Urinary bladder (tissue), 4 donors: ENCODE measurements around the gene GPHB5. TPM values are rescaled to one million over a fixed set of nuclear protein-coding genes. Genes with fewer than 3 reads are reported as not detected.

ENCODE experiments used
- DNase-seq: peaks from one replicate; pipeline ENCODE4 v3.0.0-alpha.2; 2015; ENCODE audit errors: extremely low spot score
- H3K27ac ChIP-seq: one replicate; pipeline ENCODE4 v1.5.1; 2013; ENCODE audit warnings: low read depth, mild to moderate bottlenecking, moderate library complexity
- H3K36me3 ChIP-seq: one replicate; pipeline ENCODE4 v1.6.1; 2013; ENCODE audit warnings: mild to moderate bottlenecking, moderate library complexity; ENCODE audit not compliant: insufficient read depth
- H3K4me1 ChIP-seq: one replicate; pipeline ENCODE4 v1.6.1; 2013; ENCODE audit warnings: mild to moderate bottlenecking, moderate library complexity; ENCODE audit not compliant: insufficient read depth
- H3K4me3 ChIP-seq: one replicate; pipeline ENCODE4 v1.5.1; 2013; ENCODE audit warnings: low read depth, low read length
- WGBS: extraction: QIAGEN DNeasy Blood & Tissue Kit; methylation state at CpG from one replicate; pipeline ENCODE4 v1.1.7; 2013; 5-methylcytosine and 5-hydroxymethylcytosine counted together
- polyA plus RNA-seq: library from polyadenylated mRNA; stranded (reverse); fragments of 200-250 nt; gene quantifications from one replicate; pipeline ENCODE4 v1.2.3, GENCODE V29; 2013
- total RNA-seq: library from RNA; depleted of rRNA; stranded (reverse); fragments of >200 nt; gene quantifications from one replicate; pipeline ENCODE4 v1.2.3, GENCODE V29; 2014
- donor health status: healthy with polysubstance abuse.
- donor health status: healthy.

Gene GPHB5, protein sequence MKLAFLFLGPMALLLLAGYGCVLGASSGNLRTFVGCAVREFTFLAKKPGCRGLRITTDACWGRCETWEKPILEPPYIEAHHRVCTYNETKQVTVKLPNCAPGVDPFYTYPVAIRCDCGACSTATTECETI
- total RNA-seq (not detected), polyA plus RNA-seq (not detected)

DNA sequence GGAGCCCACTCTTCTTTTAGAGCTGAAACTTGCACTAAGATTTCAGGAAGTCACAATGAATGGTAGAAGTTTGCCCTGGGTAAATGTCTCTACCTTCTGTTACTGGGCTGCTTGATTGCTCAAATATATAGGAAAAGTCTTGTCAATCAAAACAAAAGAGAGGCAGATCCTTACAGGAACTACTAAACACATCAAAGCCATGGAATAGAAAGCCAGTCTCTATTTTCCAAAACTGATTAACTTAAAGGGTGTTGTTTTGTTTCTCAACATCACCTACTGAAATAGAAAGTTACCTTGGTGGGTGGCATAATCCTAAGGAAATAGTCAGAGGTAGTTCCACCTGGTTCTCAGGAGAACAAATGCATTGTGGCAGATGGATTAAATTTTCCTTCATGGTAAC lies at the start of gene GPHB5:
Gene GPHB5 (minus strand): TSS at position 101 of the 400 bp plus-strand sequence. CDS start 1,086 bp downstream, outside the sequence.
- DNase-seq, result no peak
- Histone ChIP-seq H3K4me3 (no peak within 1 kb of the TSS), H3K4me1 (no peaks in the 10 kb centered on the region), H3K36me3 (no peaks in the 10 kb centered on the region), H3K27ac (no peak within 1 kb of the TSS)

DNA sequence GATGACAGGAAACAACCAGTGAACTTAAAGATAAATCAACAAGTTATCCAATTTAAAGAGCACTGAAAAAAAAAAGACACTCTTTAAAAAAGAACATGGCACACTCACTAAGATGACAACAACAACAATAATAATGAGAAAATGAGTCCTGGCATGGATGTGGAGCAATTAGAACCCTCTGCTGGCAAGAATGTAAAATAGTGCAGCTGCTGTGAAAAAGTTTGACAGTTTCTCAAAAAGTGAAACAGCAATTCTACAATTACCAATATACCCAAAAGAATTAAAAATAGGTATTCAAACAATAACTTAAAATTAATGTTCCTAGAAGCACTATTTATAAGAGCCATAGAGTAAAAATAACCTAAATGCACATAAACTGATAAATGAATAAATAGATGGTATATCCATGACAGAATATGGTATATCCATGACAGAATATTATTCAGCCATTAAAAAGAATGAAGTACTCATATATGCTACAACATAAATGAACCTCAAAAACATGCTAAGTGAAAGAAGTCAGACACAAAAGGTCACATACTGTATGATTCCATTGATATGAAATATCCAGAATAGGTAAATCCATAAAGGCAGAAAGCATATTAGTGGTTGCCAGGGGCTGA lies 49.1 kb upstream of the GPHB5 start:
- Histone ChIP-seq H3K27ac (no peak overlapping the region), H3K4me3 (no peak overlapping the region), H3K4me1 (no peaks in the 10 kb centered on the region), H3K36me3 (no peaks in the 10 kb centered on the region)
- DNase-seq, result no peak

DNA sequence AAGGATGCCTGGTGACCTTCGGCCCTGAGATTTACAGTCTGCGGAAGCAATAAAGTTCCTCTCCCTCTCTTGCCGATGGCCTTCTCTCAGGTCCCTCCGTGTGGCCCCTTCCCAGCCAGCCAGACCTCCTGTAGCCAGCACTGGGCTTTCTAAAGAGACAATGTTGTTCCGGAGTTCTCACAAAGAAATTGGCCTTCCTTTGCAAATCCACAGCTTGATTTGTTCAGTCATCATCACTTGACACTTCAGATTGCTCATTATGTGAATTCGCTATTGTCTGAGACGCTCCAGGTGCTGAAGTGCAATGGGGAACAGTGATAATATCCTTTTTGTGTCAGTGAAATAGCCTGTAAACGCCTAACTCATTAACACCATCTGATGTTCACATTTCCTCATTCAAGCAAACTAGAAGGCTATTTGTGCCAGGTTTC lies 43.7 kb upstream of the GPHB5 start:
- no peak for DNase-seq
- WGBS, result 24% methylated on average over 8 of the region's 8 CpGs
- Histone ChIP-seq H3K4me3 (no peak overlapping the region), H3K36me3 (no peaks in the 10 kb centered on the region), H3K27ac (no peak overlapping the region), H3K4me1 (no peaks in the 10 kb centered on the region)

DNA sequence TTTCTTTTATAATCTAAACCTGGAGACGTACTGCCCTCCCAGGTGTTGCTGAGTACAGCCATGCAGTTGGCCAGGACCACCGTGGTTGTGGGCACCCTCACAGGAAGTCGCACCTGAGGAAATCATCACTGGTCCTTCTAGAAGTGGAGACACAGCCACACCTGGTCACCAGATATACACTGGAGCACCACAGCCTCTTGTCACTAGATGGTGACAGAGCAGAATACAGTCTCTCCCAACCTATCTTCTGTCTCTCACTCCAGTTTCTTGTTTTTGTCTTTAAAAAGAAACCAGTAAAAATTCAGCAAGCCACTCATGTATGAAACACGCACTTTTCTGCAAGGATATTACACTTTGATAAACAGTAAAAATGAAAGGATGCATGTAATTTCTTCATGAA lies 43.1 kb upstream of the GPHB5 start:
- Histone ChIP-seq H3K4me1 (no peaks in the 10 kb centered on the region), H3K4me3 (no peak overlapping the region), H3K36me3 (no peaks in the 10 kb centered on the region), H3K27ac (no peak overlapping the region)
- DNase-seq, result no peak
- WGBS, result 58% methylated on average over 4 of the region's 4 CpGs

DNA sequence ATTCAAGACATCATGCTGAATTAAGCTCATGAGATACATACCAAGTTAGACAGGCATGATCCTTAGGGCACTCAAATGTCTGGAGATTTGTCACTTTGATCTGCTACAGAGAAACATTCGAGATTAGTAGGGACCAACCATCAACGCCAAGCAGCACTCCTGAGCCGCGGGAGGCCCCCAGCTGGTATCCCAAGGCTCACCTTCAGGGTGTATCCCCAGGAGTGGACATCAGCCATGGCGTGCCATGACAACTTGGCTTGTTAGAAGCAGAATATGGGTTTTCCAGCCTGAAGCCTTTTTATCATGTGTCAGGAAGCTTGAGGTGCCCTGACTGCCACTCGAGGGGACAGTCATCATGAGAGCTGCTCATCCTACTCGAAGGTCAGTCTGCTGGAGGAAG lies 39.1 kb upstream of the GPHB5 start:
- WGBS, result 93% methylated on average over 7 of the region's 7 CpGs
- Histone ChIP-seq H3K27ac (no peak overlapping the region), H3K4me3 (no peak overlapping the region), H3K36me3 (no peaks in the 10 kb centered on the region), H3K4me1 (no peaks in the 10 kb centered on the region)
- no peak for DNase-seq

DNA sequence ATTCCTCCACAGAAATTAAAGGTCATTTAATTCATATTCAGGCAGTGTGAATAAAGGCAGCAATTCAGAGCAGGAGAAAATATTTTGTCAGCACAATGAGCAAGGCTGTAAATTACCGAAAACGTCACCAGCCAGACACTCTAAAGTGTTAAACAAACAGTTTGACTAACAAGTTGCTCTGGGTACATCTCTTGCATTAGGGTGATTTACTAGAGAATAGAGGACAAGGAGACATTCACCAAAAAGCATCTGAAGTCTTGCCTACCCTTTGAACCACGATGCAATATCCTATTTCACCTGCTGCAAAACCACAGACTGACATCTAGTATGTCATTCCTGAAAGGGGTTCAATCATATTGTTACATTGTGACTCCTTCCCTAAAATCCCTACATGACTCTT lies 27.1 kb upstream of the GPHB5 start:
- no peak for DNase-seq
- no peak overlapping the region for H3K4me3 ChIP-seq
- no peaks in the 10 kb centered on the region for H3K4me1 ChIP-seq
- no peaks in the 10 kb centered on the region for H3K36me3 ChIP-seq
- H3K27ac ChIP-seq, result no peak overlapping the region
- WGBS, result 76% methylated on average over 3 of the region's 3 CpGs

DNA sequence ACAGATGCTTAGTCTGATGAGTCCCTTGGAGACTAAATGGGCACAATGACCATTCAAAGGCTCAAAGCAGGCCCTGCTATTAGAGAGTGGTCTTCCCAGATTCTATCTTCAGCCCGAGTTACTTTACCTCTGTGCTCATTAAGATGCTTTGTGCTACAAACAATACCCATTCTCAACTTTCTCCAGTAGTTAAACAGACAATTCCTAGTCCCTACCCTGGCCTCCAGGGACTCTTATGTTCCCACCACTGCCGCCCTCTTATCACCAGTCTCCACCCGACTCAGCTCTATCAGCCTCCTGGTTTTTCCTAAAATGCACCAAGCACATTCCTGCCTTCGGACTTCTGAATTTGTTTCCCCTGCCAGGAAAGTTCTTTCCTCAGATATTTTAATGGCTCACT lies 25.6 kb upstream of the GPHB5 start:
- no peaks in the 10 kb centered on the region for H3K36me3 ChIP-seq
- no peak for DNase-seq
- no peak overlapping the region for H3K27ac ChIP-seq
- 54% methylated on average over 4 of the region's 4 CpGs for WGBS
- H3K4me3 ChIP-seq, result no peak overlapping the region
- H3K4me1 ChIP-seq, result no peaks in the 10 kb centered on the region

DNA sequence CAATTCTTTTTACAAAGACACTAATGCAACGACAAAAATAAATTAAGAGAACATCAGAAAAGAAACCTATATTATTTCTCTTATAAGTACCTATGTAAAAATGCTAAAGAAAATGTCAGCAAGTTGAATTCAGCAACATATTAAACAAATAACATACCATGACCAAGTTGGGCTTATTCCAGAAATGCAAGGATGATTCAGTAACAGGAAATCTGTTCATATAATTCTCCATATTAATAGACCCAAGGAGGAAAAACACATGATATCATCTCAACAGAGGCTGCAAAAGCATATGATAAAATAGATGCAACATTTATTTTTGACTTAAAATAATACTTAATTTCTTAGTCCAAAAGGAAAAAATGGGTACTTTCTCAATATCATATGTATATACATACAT lies 25.1 kb upstream of the GPHB5 start:
- Histone ChIP-seq H3K27ac (no peak overlapping the region), H3K36me3 (no peaks in the 10 kb centered on the region), H3K4me3 (no peak overlapping the region), H3K4me1 (no peaks in the 10 kb centered on the region)
- 89% methylated on average over 1 of the region's 1 CpG for WGBS
- DNase-seq, result no peak

DNA sequence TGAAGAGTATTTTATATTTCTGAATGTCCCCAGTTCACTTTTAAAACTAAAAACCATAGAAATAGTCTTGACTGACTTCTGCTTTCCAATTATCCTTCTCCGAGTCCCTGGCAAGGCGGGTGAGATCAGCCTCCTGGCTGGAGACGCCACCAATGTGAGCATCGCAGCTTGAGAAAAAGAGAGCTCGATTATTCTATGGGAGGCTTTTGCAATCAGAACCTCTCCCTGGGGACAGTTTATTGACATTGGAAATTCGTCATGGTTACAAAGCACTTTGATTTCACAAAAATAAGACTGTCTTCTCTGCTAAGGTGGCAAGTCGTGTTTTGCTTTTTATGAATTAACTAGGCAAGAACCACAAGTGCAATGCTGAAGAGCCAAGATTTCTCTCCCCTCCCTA lies 23.6 kb upstream of the GPHB5 start:
- H3K4me1 ChIP-seq, result no peaks in the 10 kb centered on the region
- 75% methylated on average over 7 of the region's 7 CpGs for WGBS
- H3K36me3 ChIP-seq, result no peaks in the 10 kb centered on the region
- DNase-seq, result no peak
- H3K27ac ChIP-seq, result no peak overlapping the region
- H3K4me3 ChIP-seq, result no peak overlapping the region

DNA sequence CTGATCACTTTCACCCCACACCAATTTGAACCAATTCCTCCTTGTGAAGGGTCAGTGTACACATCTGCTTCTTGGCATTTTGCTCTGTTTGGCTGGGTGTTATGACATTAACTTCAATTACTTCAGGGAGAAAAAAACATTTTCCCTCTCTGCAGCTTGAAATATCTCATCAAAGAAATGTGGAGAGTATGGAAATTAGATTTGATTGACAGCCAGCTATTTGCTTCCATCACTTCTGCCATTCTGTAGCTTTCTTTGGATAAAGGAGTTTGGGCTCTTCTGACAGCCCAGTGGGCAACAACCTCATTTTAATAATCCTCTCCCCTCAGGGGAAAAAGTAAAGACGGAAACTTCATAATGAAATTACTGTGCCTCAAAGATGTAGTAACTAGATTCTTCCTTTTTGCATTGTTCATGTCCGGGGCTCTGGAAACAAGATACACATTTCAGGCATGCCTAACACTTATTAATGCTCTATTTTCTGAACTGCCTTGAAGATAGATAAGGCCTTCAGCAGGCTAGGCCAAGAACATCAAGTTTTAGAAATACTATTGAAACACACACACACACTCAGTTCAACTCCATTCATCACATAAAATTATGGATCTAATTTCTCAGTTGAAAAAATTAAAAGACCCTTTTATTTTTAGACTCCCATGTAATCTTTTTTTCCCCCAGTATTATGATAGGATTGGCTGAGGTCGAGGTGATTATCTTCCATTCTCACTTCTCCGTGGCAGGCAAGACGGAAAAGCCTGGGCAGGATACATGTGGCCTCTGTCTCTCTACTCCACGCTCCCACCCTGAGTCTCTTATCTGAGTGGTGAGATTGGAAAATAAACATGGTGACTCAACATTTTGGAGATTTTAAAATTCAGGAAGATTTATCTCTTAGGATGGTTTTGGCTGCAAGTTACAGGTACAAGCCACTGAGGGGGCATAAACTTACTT lies 10.3 kb upstream of the GPHB5 start:
- H3K4me1 ChIP-seq, result no peaks in the 10 kb centered on the region
- WGBS, result 55% methylated on average over 6 of the region's 6 CpGs
- H3K36me3 ChIP-seq, result no peaks in the 10 kb centered on the region
- no peak overlapping the region for H3K4me3 ChIP-seq
- H3K27ac ChIP-seq, result no peak overlapping the region
- DNase-seq, result no peak

DNA sequence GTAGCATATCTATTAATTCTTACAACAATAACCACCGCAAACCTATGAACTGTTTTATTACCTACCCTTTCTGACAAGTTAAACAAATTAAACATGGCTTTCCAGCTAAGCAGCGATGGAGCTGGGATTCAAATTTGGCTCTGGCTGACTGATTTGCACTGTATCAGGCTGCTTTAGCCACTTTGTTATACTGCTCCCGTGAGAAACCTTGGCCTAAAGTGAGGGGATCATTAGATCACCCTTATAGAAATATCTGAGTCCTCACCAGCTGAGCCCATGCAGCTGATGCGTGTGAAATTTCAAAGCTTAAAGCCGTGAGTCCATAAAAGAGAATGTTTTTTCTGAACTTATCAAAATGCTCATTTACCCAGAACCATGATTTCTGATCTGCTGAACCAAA lies 8.1 kb upstream of the GPHB5 start:
- no peak for DNase-seq
- H3K36me3 ChIP-seq, result no peaks in the 10 kb centered on the region
- no peak overlapping the region for H3K27ac ChIP-seq
- H3K4me1 ChIP-seq, result no peaks in the 10 kb centered on the region
- H3K4me3 ChIP-seq, result no peak overlapping the region
- 87% methylated on average over 5 of the region's 5 CpGs for WGBS

DNA sequence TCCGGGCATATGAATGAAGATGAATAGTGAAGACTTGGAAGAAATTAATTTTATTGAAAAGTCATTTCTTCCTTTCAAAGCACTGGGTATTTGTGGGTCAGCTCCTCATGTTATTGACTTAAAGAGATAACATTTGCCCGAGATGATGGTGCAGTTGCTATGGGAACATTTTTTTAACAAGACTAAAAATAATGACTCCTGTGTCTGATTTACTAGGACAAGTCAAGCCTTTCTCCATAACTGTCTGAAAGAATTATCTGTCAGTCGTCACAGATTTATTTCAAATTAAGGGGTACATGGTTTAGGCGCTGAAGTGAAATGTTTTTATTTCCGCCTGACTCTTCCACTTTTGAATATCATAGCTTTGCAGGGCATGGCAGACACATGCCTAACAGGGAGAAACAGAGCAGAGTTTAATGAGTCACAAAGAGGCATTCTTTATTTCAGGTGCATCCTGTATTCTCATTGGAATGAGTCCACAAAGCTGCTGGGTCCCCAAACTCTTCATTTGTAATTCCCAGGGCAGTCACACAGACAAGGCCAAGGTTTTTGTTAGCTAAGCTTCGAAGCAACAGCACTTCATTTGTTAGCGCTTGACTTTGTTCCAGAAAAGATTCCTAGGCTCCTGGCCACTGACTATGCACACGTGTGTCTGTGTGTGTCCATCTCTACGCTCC lies 4.3 kb upstream of the GPHB5 start:
- 48% methylated on average over 9 of the region's 9 CpGs for whole genome bisulfite sequencing
- Histone ChIP-seq H3K4me1 (no peaks in the 10 kb centered on the region), H3K27ac (no peak overlapping the region), H3K4me3 (no peak overlapping the region), H3K36me3 (no peaks in the 10 kb centered on the region)
- no peak for DNase-seq

DNA sequence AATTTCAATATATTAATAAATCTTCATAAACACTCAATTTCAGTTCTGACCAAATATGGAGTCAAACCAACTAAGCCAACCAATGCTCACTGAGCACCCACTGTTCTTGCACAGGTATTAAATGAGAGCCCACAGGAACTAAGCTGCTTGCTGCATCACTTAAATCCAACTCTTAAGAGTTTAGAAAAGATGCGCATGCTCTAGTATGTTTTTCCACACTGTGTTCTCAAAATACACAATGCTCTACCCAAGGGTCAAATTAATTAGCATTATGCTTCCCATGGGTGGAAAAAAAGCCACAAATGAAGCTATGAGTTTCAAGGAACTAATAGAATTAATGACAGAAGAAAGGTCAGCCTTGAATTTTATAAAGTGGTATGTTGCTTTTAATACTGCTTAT lies 3.7 kb upstream of the GPHB5 start:
- DNase-seq, result no peak
- WGBS, result 96% methylated on average over 1 of the region's 1 CpG
- Histone ChIP-seq H3K4me3 (no peak overlapping the region), H3K27ac (no peak overlapping the region), H3K4me1 (no peaks in the 10 kb centered on the region), H3K36me3 (no peaks in the 10 kb centered on the region)
